SK-N-SH (cell line): Measurements from ENCODE around the gene SLC13A4. TPM values are rescaled to one million over a fixed set of nuclear protein-coding genes. Genes with fewer than 3 reads are reported as not detected.
A peak's percentile ranks its signal among the peaks of the same experiment; 100 is the strongest.

Experiments used
- CTCF ChIA-PET: fragments of 300-600, 350-600 bp; formaldehyde crosslinking; extraction: SDS; loops from one replicate; lab custom pipeline; 2021; lab: Yijun Ruan, JAX
- POLR2A ChIA-PET: fragments of 350-600 bp; sonication (Branson Sonifier 250); formaldehyde crosslinking; extraction: SDS; loops from one replicate; lab custom pipeline; 2020; ENCODE audit warnings: antibody characterized with exemption, inconsistent platforms; lab: Yijun Ruan, JAX
- DNase-seq: peaks from one replicate; pipeline ENCODE4 v3.0.0; 2012
- H2AFZ ChIP-seq: fragments of 200-600 bp; sonication (generic); 2 replicates; pipeline ENCODE4 v1.8.1; 2016; ENCODE audit warnings: antibody characterized with exemption, mild to moderate bottlenecking, low read depth
- H3F3A ChIP-seq: fragments of 200-600 bp; sonication (generic); replicated peaks from 2 replicates; pipeline ENCODE3; 2016; ENCODE audit warnings: antibody characterized with exemption, mild to moderate bottlenecking; ENCODE audit not compliant: insufficient read depth
- H3K27ac ChIP-seq, 2 experiments: fragments of 200-500 bp in 1 of 2; fragments of 200-600 bp in 1 of 2; sonication (Bioruptor generic) in 1 of 2; sonication (generic), shearing (Covaris generic) in 1 of 2; 2 replicates each; pipeline versions ENCODE4 v1.5.1 to v1.6.1; 2014 to 2016; ENCODE audit warnings: low read depth in 2 of 2, inconsistent platforms in 1 of 2, low read length in 1 of 2, mild to moderate bottlenecking in 1 of 2, mixed read lengths in 1 of 2
- H3K27me3 ChIP-seq: fragments of 200-600 bp; sonication (generic), shearing (Covaris generic); 2 replicates; pipeline ENCODE4 v1.6.1; 2016; ENCODE audit warnings: mixed run types; ENCODE audit not compliant: insufficient read depth
- H3K36me3 ChIP-seq, 2 experiments: fragments of 200-500 bp in 1 of 2; fragments of 200-600 bp in 1 of 2; sonication (Bioruptor generic) in 1 of 2; sonication (generic) in 1 of 2; replicated peaks in 1 of 2; 2 replicates each; pipeline versions ENCODE3 to v1.5.1; 2014 to 2016; ENCODE audit warnings: low read length in 1 of 2, mild to moderate bottlenecking in 1 of 2; ENCODE audit not compliant: insufficient read depth in 2 of 2, control insufficient read depth in 1 of 2
- H3K4me1 ChIP-seq, 2 experiments: fragments of 200-500 bp in 1 of 2; fragments of 200-600 bp in 1 of 2; sonication (Bioruptor generic) in 1 of 2; sonication (generic), shearing (Covaris generic) in 1 of 2; 2 replicates each; pipeline versions ENCODE4 v1.5.1 to v1.6.1; 2014 to 2016; ENCODE audit warnings: low read depth in 1 of 2, low read length in 1 of 2, mixed run types in 1 of 2; ENCODE audit not compliant: insufficient read depth in 2 of 2, control insufficient read depth in 1 of 2
- H3K4me2 ChIP-seq: fragments of 200-600 bp; sonication (generic), shearing (Covaris generic); 2 replicates; pipeline ENCODE4 v1.6.1; 2017; ENCODE audit warnings: mixed run types
- H3K4me3 ChIP-seq, 2 experiments: fragments of 200-500 bp in 1 of 2; fragments of 200-600 bp in 1 of 2; sonication (Bioruptor generic) in 1 of 2; sonication (generic), shearing (Covaris generic) in 1 of 2; 2 replicates each; pipeline versions ENCODE4 v1.5.1 to v1.8.1; 2014 to 2016; ENCODE audit warnings: low read depth in 2 of 2, inconsistent platforms in 1 of 2, low read length in 1 of 2, mild to moderate bottlenecking in 1 of 2, mixed read lengths in 1 of 2, moderate library complexity in 1 of 2
- H3K79me2 ChIP-seq: fragments of 200-600 bp; sonication (generic); 2 replicates; pipeline ENCODE4 v1.8.1; 2017; ENCODE audit warnings: mild to moderate bottlenecking; ENCODE audit not compliant: insufficient read depth
- H3K9ac ChIP-seq: fragments of 200-600 bp; sonication (generic); 2 replicates; pipeline ENCODE4 v1.6.1; 2017; ENCODE audit warnings: mixed run types
- H3K9me2 ChIP-seq: fragments of 200-600 bp; sonication (generic); 2 replicates; pipeline ENCODE4 v1.6.1; 2017; ENCODE audit warnings: mixed run types
- H3K9me3 ChIP-seq: fragments of 200-600 bp; sonication (generic); 2 replicates; pipeline ENCODE4 v1.6.1; 2017; ENCODE audit warnings: mixed run types, mild to moderate bottlenecking, moderate library complexity
- H4K20me1 ChIP-seq: fragments of 200-600 bp; sonication (generic); 2 replicates; pipeline ENCODE4 v1.6.1; 2017; ENCODE audit warnings: mild to moderate bottlenecking, mixed run types; ENCODE audit not compliant: insufficient read depth
- CTCF ChIP-seq: fragments of 200-600 bp; sonication (generic); IDR thresholded peaks from 2 replicates; pipeline ENCODE4 v1.6.1; 2017; ENCODE audit warnings: antibody characterized with exemption, mild to moderate bottlenecking, moderate library complexity
- ELF1 ChIP-seq: IDR thresholded peaks from 2 replicates; pipeline ENCODE4 v1.4.0; 2012
- EP300 ChIP-seq, 2 experiments: IDR thresholded peaks; 2 replicates each; pipeline versions ENCODE4 v1.4.0 to v1.6.1; 2012; ENCODE audit warnings: borderline replicate concordance in 1 of 2, low read depth in 1 of 2, low read length in 1 of 2
- FOSL2 ChIP-seq: IDR thresholded peaks from 2 replicates; pipeline ENCODE4 v1.4.0; 2012; ENCODE audit warnings: low read depth, mild to moderate bottlenecking, moderate library complexity, borderline replicate concordance
- FOXJ3 ChIP-seq: sonication (generic); formaldehyde crosslinking; IDR thresholded peaks from 2 replicates; pipeline ENCODE4 v1.5.1; 2020; ENCODE audit warnings: mild to moderate bottlenecking, missing genetic modification reagents
- GABPA ChIP-seq: IDR thresholded peaks from 2 replicates; pipeline ENCODE4 v1.4.0; 2012; ENCODE audit warnings: low read depth, mild to moderate bottlenecking
- GATA2 ChIP-seq: sonication (generic); formaldehyde crosslinking; IDR thresholded peaks from 2 replicates; pipeline ENCODE4 v1.5.0; 2020; ENCODE audit warnings: mild to moderate bottlenecking, missing genetic modification reagents
- JUND ChIP-seq: IDR thresholded peaks from 2 replicates; pipeline ENCODE4 v1.4.0; 2012
- MAX ChIP-seq: IDR thresholded peaks from 2 replicates; pipeline ENCODE4 v1.4.0; 2012; ENCODE audit warnings: low read depth
- MEF2A ChIP-seq: IDR thresholded peaks from 2 replicates; pipeline ENCODE4 v1.4.0; 2012; ENCODE audit warnings: low read depth, borderline replicate concordance
- NFIC ChIP-seq: IDR thresholded peaks from 2 replicates; pipeline ENCODE4 v1.4.0; 2012; ENCODE audit warnings: borderline replicate concordance
- NRF1 ChIP-seq: IDR thresholded peaks from 2 replicates; pipeline ENCODE4 v1.6.1; 2012; ENCODE audit warnings: low read depth, mild to moderate bottlenecking, low read length
- PBX3 ChIP-seq: IDR thresholded peaks from 2 replicates; pipeline ENCODE4; 2012
- RFX5 ChIP-seq: IDR thresholded peaks from 2 replicates; pipeline ENCODE4 v1.6.1; 2012; ENCODE audit warnings: mild to moderate bottlenecking, improper control_type of control experiment, low read length
- RXRA ChIP-seq: IDR thresholded peaks from 2 replicates; pipeline ENCODE4 v1.4.0; 2012; ENCODE audit warnings: low read depth, mild to moderate bottlenecking, borderline replicate concordance
- SMC3 ChIP-seq: IDR thresholded peaks from 2 replicates; pipeline ENCODE4 v1.6.1; 2012; ENCODE audit warnings: low read depth, low read length, improper control_type of control experiment
- TAF1 ChIP-seq: IDR thresholded peaks from 2 replicates; pipeline ENCODE4 v1.6.1; 2012; ENCODE audit warnings: low read depth, mild to moderate bottlenecking, low read length, moderate library complexity, borderline replicate concordance
- USF2 ChIP-seq: fragments of 150-350 bp; IDR thresholded peaks from 2 replicates; pipeline ENCODE4 v1.6.1; 2017; ENCODE audit warnings: antibody characterized with exemption, low read length, low read depth, borderline replicate concordance
- YY1 ChIP-seq: IDR thresholded peaks from 2 replicates; pipeline ENCODE4 v1.4.0; 2012; ENCODE audit warnings: low read depth, mild to moderate bottlenecking
- WGBS: methylation state at CpG from one replicate; pipeline ENCODE4 v1.1.6; 2017; ENCODE audit warnings: low lambda C conversion rate; 5-methylcytosine and 5-hydroxymethylcytosine counted together
- polyA plus RNA-seq, 3 experiments: library from polyadenylated mRNA; depleted of rRNA; stranded (reverse); fragments of >200 nt; gene quantifications; 2 replicates each; pipeline ENCODE4 v1.2.3, GENCODE V29; 2012
- TF ChIP-seq, protein P1 (sequence below): IDR thresholded peaks from 2 replicates; pipeline ENCODE4 v1.4.0; 2012; ENCODE audit warnings: low read depth, borderline replicate concordance
- TF ChIP-seq, protein P2 (sequence below): fragments of 150-350 bp; IDR thresholded peaks from 2 replicates; pipeline ENCODE4 v1.6.1; 2016; ENCODE audit warnings: mild to moderate bottlenecking, low read depth, low read length

Gene SLC13A4
- polyA plus RNA-seq, 1 of the 3 experiments (the other 2 are of a cell fraction): 0.30 TPM

DNA sequence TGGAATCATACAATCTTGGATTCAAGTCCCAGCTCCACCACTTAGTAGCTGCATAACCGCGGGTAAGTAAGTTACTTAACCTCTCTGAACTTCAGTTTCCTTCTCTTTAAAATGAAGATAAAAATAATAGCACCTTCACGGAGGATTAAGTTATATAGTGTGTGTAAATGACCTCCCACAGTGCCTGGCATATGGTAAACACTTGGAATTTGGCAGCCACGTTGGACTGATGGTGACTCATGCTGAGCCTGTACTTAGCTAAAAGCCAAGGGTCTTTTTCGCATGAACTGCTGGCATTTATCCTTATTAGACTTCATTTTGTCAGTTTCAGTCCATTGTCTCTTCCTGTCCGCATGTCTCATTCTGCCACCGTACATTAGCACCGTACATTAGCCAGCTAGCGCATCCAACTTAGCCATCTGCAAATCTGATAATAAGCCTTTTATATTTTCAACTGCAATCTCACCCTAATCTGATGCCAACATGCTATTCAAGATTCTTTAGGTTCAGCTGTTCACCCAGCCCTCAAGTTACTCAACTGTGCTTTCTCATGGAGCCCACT lies 11.2 kb downstream of the SLC13A4 start (continued):
- TF ChIP-seq EP300 (IDR thresholded peaks at IDR 0.05; ENCODE audit: borderline replicate concordance in 1 of 2, low read depth in 1 of 2, low read length in 1 of 2): peak; percentile 70 to 84
- TF ChIP-seq, protein P1, sequence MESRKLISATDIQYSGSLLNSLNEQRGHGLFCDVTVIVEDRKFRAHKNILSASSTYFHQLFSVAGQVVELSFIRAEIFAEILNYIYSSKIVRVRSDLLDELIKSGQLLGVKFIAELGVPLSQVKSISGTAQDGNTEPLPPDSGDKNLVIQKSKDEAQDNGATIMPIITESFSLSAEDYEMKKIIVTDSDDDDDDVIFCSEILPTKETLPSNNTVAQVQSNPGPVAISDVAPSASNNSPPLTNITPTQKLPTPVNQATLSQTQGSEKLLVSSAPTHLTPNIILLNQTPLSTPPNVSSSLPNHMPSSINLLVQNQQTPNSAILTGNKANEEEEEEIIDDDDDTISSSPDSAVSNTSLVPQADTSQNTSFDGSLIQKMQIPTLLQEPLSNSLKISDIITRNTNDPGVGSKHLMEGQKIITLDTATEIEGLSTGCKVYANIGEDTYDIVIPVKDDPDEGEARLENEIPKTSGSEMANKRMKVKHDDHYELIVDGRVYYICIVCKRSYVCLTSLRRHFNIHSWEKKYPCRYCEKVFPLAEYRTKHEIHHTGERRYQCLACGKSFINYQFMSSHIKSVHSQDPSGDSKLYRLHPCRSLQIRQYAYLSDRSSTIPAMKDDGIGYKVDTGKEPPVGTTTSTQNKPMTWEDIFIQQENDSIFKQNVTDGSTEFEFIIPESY: peak; percentile 18; the same call in 1 of the 2 replicates
- peak; percentile 87 for TF ChIP-seq MAX
- TF ChIP-seq, protein P2, sequence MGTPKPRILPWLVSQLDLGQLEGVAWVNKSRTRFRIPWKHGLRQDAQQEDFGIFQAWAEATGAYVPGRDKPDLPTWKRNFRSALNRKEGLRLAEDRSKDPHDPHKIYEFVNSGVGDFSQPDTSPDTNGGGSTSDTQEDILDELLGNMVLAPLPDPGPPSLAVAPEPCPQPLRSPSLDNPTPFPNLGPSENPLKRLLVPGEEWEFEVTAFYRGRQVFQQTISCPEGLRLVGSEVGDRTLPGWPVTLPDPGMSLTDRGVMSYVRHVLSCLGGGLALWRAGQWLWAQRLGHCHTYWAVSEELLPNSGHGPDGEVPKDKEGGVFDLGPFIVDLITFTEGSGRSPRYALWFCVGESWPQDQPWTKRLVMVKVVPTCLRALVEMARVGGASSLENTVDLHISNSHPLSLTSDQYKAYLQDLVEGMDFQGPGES: no peak
- no peak; the same call in 1 of the 2 replicates for TF ChIP-seq ELF1
- TF ChIP-seq MEF2A: peak; percentile 27; the same call in 1 of the 2 replicates
- TF ChIP-seq YY1: no peak; the same call in 1 of the 2 replicates
- TF ChIP-seq JUND: peak; percentile 93
- TF ChIP-seq RFX5: no peak
- TF ChIP-seq FOSL2: peak; percentile 96
- TF ChIP-seq GATA2 (CRISPR knock-in tag): peak; percentile 21; the same call in 1 of the 2 replicates
- no peak for TF ChIP-seq SMC3
- TF ChIP-seq USF2: no peak
- TF ChIP-seq, all 33 proteins: peak for 22

DNA sequence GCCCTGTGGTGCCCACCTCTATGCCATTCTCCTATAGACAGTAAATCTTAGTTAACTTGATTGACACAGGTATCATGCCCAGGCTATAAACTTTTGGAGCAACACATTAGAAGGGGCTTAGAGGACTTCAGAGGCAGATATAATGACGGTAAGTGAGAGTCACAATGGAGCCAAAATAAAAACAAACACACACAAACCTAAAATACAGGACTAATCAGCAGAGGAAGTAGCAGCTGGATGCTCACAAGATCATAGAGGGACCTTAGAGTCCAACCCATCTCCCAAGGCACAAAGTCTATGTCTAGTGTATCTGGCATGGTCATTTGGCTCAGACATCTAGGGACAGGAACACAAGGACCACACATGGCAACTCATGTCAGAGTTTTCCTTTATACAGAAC lies 12.3 kb downstream of the SLC13A4 start:
- H3K27me3 ChIP-seq: no peaks in the 10 kb centered on the region
- DNase-seq: no peak
- peaks cover 36% of the 10 kb centered on the region for H3F3A ChIP-seq
- peaks cover 38 to 53% of the 10 kb centered on the region in 2 experiments for H3K4me1 ChIP-seq
- H3K36me3 ChIP-seq: no peaks in the 10 kb centered on the region
- no peak overlapping the region for H2AFZ ChIP-seq
- no peak overlapping the region for H3K9ac ChIP-seq
- TF ChIP-seq GABPA (no peak), RXRA (no peak), PBX3 (no peak), FOXJ3 (no peak), NRF1 (no peak), JUND (no peak), NFIC (no peak), CTCF (no peak), MEF2A (no peak), TAF1 (no peak), SMC3 (no peak)
- TF ChIP-seq, protein P2: no peak
- no peaks in the 10 kb centered on the region for H3K9me3 ChIP-seq
- no peaks in the 10 kb centered on the region for H3K79me2 ChIP-seq
- CTCF ChIA-PET: interaction anchor here (11.2 kb wide), 1 partner anchor 42 kb away, joined by 153 read pairs; no protein-coding TSS in a partner anchor
- 82% methylated on average over 1 of the region's 1 CpG for WGBS
- no peaks in the 10 kb centered on the region for H3K9me2 ChIP-seq
- H3K4me2 ChIP-seq: no peak overlapping the region
- H3K27ac ChIP-seq: peak overlapping the region; percentile 4 to 80; a peak in 3 of 4 replicates
- no peaks in the 10 kb centered on the region for H4K20me1 ChIP-seq
- H3K4me3 ChIP-seq: no peak overlapping the region
- POLR2A ChIA-PET: no interaction called here
